Hippocampal formation (tissue), 2 donors: ENCODE measurements around the gene PI4K2A.
"Not testable (repeated sequence)": the region's sequence is repeated elsewhere in the genome, so short reads cannot be mapped to it uniquely, and the experiment has no call there.

Experiments
- DNase-seq, 2 donors: peaks; one replicate each; lab custom pipeline; 2025; lab: John Stamatoyannopoulos, UW

Gene PI4K2A

DNA sequence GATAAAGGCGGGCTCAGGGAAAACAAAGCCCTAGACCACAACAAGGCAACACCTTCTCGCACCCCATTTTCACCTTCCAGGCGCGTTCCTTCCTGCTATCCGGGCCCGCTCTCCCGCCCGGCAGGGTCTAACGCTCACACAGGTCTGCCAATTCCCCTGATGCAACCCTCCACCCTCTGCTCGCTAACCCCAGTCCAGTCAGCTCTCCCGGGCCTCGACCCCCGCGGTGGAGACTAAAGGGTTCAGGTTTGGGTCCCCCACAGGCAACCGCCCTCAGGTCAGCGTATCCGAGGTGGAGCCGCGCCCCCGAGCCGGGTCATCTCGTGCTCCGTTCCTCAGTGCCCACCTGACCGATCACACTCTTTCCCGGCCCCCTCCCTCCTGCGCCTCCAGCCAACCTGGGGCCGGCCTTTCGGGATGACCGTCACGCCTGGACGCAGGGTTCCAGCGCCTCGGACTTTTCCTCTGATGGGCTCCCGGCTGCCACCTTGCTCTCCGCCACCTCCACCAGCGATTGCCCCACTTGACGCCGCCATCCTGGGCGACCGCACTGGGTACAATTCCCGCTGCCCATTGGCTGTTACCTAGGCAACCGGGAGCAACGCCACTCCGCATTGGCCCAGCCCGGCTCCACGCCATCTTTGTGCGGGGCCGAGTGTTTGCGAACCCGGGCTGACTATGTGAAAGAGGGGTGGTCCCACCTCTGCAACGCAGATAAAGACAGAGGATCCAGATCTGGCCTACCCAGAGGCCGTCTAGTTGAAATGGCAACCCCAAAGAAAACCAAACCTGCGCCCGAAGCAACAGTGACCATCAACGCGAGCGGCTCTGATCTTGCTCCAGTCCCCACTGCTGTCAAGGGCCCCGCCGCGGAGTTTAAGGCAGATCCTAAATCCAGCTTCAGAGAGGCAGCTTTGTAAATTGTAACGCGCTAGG is 7.3 kb upstream of the PI4K2A start, which contains the start of gene MORN4:
TSS of gene MORN4 (minus strand) at position 552 of the 936 bp plus-strand sequence. CDS start 13,847 bp downstream, outside the sequence.
- DNase-seq = peak; percentile 89 to 93

DNA sequence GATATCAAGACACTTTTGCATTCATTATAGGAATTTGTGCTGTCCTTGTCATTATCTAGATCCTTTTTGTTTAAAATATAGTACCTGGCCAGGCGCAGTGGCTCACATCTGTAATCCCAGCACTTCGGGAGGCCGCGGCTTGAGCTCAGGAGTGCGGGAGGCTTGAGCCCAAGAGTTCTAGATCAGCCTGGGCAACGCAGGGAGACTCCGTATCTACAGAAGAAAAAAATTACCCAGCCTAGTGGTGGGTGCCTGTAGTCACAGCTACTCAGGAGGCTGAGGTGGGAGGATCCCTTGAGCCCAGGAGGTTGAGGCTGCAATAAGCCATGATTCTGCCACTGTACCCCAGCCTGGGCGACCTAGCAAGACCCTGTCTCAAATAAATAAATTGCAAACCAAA is 6.5 kb upstream of the PI4K2A start:
- no peak for DNase-seq

- DNase-seq = no peak
These were observed 4.9 kb upstream of the PI4K2A start for GRCh38 chr10:97635577-97635976.

GRCh38 chr10:97639090-97639489 is 1.4 kb upstream of the PI4K2A start:
- DNase-seq = not testable (repeated sequence)

DNA sequence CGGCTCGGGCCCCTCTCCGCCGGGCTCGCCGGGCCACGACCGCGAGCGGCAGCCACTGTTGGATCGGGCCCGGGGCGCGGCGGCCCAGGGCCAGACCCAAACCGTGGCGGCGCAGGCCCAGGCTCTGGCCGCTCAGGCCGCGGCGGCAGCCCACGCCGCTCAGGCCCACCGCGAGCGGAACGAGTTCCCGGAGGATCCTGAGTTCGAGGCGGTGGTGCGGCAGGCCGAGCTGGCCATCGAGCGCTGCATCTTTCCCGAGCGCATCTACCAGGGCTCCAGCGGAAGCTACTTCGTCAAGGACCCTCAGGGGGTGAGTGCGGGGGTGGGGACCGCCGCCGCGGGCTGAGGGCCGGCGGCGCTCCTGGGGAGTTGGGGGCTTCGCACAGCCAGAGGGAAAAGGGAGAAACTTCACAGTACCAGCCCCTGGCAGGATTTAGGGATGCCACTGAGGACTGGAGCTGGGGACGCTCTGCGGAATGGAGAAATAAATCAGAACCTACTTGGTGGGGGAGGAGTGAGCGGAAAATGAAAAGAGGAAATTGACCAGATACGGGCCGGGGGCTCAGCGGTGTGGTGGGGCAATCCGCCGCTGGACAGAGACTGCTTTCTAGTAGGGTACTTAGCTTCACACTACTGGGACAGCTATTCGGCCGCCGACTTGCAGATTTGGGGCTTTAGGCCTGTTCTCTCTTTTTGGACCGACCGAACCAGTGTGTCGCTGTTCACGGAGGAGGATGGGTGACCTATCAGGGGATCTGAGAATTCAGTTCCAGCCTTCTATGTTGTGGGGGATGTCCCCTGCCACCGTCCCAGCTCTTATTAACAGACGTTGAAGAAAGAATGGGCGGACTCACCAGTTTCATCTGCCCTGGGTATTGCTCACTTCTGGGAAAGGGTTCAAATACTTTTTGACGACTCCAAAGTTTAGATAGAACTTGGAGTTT is 669 bp downstream of the PI4K2A start:
- DNase-seq = no peak

GRCh38 chr10:97642471-97643159 is 2.1 kb downstream of the PI4K2A start:
- DNase-seq = not testable (repeated sequence)

DNA sequence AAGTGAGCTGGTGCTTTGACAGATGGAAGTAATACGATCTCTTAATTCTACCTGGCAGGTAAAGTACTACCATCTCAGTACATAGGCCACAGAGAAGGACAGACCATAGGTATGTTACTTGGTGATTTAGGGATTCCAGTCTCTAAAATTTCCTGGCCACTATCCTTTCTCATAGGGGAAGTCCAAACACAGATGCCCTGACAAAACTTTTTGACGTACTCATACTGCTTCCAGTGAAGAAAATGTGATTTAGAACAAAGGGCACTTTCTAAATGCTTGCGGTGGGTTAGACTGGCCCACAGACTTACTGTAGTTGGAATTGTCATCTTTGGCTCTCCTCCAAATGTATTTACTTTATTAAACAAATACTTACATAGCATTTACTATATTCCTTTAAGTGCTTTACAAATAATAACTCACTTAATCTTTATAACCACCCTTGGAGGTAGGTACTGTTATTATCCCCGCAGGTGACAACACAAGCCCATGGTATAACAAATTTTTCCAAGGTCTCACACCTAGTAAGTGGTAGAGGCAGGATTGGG is 3.0 kb downstream of the PI4K2A start:
- DNase-seq = no peak

DNA sequence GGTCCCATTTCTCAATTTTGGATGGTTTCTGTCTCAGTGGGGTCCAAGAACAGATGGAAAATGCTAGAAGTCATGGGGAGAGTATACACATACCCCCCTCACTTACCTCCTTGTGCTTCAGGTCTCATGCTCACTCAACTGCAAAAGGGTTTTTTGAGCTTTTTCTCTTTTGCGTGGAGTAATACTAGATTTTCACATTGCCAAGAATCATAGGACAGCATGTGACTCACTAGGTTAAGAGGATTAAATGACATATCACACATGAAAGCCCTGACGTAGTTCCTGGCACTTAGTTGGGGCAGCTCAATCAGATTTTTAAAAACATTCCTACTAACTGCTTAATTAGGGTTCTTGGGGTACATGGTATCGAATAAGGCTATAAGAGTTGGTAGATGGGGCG is 4.5 kb downstream of the PI4K2A start:
- DNase-seq = no peak

DNA sequence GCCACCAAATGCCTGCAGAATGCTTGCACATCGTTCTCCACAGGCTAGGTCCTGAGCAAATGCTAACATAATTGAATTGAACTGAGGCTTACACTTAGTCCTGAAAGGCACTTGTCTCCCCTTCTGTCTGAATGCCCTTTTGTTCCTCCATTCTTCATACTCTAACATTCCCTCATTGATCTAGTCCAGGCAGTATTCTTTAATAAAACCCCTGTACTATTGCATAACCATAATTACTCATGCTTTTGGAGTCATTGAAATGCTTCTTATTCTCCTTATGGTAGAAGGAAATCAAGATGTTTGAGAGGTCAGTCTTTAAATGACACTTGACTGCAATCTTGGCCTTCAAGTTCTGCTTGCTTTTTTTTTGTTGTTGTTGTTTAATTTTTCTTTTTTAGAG is 7.1 kb downstream of the PI4K2A start:
- DNase-seq = no peak

DNA sequence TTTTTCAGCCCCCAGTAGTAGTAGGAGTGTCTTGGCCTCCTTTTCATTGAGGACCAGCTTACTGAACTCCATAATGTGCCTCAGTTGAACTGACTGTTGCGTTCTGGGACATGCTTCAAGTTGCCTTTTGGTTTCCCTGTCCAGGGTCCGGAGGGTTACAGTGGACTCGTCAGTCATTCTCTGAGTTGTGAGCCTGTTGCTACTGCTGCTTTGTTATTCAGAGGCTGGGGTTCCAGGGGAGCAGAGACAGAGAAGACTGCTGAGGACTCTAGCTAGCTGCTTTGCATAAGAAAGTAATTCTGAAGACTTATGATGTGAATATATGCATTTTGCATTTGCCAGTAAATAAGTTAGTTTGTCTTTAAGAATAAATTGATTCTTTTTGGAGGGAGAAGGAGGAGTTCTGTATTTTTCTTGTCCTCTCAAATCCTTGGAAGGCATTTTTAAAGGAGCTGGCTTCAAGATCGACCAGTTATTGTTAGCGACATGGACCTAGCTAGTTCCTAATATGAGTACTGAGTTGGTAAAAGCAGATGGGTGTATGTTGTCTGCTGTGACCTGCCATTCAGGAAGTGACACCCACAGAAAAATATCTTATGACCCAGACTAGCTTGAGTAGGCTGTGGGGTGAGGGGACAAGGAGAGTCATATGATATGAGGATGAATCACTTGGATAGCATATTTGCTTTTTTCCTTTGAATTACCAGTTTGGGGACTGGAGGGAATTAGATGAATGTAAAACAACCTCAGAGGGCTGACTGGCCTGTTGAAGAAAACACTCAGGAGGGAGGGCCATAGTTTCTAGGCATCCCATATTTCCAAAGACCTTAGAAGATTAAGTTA is 8.3 kb downstream of the PI4K2A start:
- DNase-seq = no peak

- DNase-seq = not testable (repeated sequence)
These were observed 8.9 kb downstream of the PI4K2A start for GRCh38 chr10:97649405-97649750.

- no peak for DNase-seq
These were observed 10.3 kb downstream of the PI4K2A start for GRCh38 chr10:97650726-97651125.

GRCh38 chr10:97651773-97652172 is 11.3 kb downstream of the PI4K2A start:
- no peak for DNase-seq

DNA sequence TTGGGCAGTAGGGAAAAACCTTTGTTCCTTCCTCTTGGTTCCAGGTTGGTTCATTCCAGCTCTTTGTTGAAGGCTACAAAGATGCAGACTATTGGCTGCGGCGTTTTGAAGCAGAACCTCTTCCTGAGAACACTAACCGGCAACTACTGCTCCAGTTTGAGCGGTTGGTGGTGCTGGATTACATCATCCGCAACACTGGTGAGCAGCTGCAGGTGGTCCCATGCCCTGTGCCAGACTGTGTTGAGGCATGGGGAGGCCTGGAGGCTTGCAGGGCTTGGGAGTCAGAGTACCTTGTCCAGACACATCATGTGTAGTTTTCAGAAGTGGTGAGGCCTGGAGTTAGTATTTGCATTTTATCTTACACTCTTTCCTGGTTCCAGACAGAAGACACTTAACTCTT is 16.3 kb downstream of the PI4K2A start:
- no peak for DNase-seq

DNA sequence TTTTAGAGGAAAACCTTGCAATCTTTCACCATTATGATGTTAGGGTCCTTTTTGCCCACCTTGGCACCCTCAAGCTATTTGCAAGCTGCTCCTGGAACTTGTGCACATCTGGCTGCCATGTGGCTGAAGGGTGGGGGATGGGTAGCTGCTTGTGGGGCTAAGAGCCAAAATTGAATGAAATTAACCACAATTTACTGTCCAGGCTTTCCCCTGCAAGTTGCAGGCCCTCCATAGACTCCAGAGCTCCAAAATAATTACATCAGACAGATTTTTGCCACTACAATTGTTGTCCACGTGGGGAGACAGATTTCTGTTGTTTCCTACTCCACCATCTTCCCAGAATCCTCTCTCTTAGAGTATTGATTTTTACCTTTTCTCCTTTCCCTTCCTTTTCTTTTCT is 19.1 kb downstream of the PI4K2A start:
- DNase-seq = no peak

DNA sequence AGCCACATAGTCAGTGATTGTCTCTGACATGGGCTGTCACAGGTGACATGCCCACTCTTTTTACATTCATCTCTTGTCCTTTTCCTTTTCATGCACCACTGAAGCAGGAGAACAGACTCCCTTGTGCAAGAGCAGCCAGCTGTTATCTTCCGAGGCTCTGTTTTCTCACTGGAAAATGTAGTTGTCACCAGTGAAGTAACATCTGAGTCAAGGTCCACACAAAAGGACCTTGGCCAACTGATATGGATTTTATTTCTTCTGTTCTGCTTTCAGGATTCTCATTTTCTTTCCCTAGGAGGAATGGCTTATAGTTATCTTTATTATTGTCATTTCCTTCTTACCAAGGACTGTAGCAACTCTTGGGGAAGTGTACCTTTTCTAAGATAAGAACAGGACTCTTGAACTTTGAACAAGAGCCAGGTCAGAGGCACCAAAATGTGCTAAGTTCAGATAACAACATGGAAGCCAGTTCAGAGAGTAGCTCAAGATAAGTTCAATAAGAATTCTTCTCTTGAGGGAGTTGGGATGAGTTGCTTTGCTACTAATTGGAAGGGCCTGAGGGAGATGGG is 23.9 kb downstream of the PI4K2A start:
- DNase-seq = no peak

DNA sequence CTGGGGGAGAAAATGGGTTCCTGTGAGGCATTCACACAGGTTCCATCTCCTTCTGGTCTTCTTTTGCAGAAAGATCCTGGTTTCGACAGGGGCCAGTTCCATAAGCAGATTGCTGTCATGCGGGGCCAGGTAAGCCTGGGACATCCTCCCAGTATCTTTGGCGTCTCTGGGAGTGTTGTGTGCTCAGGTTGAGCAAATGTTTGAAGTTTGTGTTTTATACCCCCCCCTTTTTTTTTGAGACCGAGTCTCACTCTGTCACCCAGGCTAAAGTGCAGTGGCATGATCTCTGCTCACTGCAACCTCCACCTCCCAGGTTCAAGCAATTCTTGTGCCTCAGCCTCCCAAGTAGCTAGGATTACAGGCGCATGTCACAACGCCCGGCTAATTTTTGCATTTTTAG is 26.5 kb downstream of the PI4K2A start:
- no peak for DNase-seq

DNA sequence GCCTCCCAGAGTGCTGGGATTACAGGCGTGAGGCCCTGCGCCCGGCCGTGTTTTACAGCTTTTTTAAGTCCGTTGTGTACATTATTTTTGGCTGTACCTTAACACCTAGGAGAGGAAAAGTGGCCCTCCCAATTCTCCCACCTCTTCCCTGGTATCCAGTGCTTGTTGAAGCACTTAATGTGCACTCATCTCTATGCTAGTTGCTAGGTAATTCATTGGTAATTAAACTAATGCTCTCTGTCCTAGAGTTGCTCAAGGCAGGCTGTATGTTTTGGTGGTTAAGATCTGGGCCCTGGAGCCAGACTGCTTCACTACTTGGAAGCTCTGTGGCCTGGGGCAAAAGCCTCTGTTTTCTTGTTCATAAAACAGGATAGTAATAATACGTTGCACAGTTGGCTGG is 27.0 kb downstream of the PI4K2A start:
- DNase-seq = no peak

DNA sequence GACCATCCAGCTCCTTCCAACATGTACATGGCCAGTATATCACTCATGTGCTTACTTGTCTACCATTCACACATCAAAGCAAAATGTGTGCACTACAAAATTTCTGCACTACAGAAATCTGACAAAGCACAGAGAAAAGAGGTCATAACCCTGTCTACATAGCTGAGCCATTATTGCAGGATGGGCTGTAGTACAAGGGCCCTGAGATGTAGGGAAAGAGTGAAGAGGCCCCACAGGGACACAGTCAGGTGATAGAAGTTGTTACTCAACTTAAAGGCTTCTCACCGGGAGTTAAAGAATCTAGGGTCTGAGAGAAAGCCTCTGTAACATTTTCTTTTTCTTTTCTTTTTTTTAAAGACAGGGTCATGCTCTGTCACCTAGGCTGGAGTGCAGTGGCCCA is 29.1 kb downstream of the PI4K2A start:
- no peak for DNase-seq

GRCh38 chr10:97673736-97674525 is 33.5 kb downstream of the PI4K2A start:
- peak in 1 of 2 donors; percentile 15 for DNase-seq
